DMS79 (cell line): ENCODE results near the gene TRRAP.
"Not testable (repeated sequence)": the region's sequence is repeated elsewhere in the genome, so short reads cannot be mapped to it uniquely, and the experiment has no call there.

ENCODE experiments used
- DNase-seq: peaks from one replicate; lab custom pipeline; 2025; lab: John Stamatoyannopoulos, UW

Gene TRRAP

DNA sequence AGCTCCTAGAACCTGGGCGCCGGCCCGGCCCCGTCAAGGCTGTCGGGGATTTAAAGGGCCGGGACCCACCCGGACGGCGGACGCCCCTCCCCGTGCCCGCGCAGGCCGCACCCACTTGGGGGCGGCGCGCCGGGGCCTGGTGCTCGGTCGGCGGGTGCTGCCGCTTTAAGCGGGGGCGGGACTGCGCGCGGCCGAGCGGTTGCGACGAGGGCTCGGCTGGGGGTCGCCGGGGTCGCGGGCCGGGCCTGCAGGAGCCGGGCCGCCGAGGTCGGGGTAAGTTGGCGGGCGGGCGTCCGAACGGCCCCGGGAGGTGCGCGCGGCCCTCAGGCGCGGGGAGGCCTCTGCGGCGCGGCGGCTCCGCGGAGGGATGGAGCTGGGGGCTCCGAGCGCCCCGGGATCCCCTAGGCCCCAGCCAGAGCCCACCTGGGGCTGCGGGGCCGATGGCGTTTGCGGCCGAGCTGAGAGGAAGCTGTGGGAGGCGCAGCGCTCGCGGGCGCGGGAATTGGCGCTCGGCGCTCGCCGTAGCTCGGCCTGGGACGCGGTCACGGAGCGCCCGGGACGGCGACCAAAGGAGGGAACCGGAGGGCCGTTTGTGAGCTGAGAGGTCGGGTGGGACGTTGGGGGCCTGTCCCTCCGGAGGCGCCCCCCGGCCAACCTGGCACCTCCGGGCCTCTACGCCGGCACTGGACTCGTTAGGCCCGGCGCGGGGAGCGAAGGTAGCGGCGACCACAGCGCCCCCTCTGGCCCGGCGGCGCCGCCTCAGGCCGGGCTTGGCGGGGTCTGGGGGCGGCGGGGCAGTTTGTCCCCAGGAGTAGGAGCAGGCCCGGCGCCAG is at the start of gene TRRAP:
Gene TRRAP, plus strand, starts transcription at position 168 of the 833 bp plus-strand sequence. CDS start 2,619 bp downstream, outside the sequence.
- peak; percentile 16 for DNase-seq

DNA sequence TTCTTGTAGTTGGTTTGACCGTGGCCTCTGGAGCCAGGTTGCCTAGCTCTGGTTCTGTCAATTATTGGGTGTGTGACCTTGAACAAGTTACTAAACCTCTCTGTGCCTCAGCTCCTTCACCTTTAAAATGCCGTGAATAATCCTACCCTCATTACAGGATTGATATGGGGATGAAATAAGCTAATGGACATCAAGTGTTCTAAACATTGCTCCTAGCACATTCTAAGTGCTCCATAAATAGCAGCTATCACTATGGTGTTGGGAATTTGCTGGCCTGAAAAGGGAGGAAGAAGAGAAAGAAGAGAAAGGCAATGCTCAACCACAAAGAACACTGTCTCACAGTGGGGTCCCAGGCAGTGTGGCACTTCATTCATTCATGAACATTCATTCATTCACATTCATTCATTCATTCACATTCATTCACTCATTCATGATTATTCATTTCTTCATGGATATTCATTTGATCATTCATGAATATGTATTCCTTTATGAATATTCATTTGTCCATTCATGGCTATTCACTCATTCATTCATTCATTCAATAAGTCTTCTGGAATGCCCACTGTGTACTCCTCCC is 47.3 kb upstream of the TRRAP start:
- no peak for DNase-seq

GRCh38 chr7:98831641-98832221 is 46.6 kb upstream of the TRRAP start:
- no peak for DNase-seq

DNA sequence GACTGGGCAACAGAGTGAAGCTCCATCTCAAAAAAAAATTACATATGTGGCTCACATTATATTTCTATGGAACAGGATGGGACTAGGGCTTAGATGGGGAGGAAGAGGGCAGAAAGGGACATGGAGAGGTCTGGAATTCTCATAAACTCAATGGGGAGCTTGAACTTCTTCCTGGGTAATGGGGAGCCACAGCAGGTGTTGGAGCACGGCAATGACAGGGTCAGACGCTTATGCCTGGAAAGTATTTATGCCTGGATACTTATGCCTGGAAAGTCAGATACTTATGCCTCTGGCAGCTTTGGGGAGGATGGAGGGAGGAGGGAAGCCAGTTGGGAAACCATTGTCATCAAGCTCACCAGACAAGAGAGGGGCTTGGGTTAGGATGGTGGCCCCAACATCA is 45.3 kb upstream of the TRRAP start:
- no peak for DNase-seq

GRCh38 chr7:98834949-98835348 is 43.4 kb upstream of the TRRAP start:
- no peak for DNase-seq

GRCh38 chr7:98836811-98837629 is 41.3 kb upstream of the TRRAP start:
- DNase-seq = peak; percentile 72

DNA sequence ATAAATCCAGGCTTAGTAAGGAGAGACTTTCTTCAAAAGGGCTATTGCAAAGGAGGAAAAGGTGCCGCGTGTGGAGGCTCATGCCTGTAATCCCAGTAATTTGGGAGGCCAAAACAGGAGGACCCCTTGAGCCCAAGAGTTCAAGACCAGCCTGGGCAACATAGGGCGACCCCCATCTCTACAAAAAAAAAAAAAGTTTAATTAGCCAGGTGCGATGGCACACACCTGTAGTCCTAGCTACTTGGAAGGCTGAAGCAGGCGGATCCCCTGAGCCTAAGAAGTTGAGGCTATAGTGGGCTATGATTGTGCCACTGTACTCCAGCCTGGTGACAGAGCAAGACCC is 40.7 kb upstream of the TRRAP start:
- DNase-seq = no peak

DNA sequence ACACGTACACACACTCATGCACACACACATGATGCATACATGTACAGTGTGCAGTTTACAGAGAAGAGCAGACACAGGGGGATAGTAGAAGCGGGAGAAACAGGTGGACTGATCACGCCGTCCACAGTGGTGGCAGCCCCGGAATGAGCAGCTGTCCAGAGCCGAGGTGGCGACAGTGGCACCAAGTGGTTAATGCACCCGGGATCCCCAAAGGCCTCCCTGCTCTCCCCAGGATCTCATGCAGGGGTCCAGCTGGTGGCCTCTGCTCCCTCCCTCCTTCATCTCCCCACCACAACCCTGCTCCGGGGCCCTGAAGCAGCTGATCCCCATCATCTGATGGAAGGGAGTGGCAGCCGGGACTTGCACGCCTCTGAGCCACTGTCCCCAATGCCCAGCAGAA is 38.2 kb upstream of the TRRAP start:
- DNase-seq = no peak

DNA sequence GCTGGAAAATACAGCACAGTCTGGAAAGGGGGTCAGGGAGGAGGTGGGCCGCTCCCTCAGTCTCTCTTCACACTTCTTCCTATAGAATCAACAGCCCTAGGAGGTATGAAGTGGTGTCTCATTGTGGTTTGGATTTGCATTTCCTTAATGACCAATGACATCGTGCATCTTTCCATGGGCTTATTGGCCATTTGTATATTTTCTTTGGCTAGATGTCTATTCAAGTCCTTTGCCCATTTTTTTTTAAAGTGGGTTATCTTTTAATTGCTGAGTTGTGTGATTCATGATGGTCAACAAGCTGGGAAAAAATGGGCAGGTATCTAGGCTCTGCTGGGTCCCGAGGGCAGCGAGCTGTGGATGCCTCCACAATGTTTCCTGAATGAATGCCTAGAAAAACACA is 37.6 kb upstream of the TRRAP start:
- no peak for DNase-seq

- peak; percentile 38 for DNase-seq
Measured at GRCh38 chr7:98841179-98841997, 36.9 kb upstream of the TRRAP start.

GRCh38 chr7:98842552-98842951 is 35.8 kb upstream of the TRRAP start:
- not testable (repeated sequence) for DNase-seq

DNA sequence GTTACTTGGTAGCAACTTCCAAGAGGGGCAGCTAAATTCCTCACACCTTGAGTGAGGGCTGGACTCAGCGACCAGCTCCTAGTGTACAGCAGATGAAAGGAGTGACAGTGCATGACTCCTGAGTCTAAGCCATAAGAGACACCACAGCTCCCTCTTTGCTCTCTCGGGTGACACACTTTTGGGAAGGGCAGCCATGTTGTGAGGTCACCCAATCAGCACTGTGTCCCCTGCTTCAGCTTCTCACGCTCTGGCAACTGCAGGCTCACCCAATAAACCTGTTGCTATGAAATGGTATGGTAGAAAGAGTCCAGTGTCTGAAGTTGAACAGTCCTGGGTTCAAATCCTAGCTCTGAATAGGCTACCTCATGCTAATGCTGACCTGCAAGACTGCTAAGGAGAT is 29.4 kb upstream of the TRRAP start:
- DNase-seq = no peak

GRCh38 chr7:98852826-98853225 is 25.5 kb upstream of the TRRAP start:
- no peak for DNase-seq

DNA sequence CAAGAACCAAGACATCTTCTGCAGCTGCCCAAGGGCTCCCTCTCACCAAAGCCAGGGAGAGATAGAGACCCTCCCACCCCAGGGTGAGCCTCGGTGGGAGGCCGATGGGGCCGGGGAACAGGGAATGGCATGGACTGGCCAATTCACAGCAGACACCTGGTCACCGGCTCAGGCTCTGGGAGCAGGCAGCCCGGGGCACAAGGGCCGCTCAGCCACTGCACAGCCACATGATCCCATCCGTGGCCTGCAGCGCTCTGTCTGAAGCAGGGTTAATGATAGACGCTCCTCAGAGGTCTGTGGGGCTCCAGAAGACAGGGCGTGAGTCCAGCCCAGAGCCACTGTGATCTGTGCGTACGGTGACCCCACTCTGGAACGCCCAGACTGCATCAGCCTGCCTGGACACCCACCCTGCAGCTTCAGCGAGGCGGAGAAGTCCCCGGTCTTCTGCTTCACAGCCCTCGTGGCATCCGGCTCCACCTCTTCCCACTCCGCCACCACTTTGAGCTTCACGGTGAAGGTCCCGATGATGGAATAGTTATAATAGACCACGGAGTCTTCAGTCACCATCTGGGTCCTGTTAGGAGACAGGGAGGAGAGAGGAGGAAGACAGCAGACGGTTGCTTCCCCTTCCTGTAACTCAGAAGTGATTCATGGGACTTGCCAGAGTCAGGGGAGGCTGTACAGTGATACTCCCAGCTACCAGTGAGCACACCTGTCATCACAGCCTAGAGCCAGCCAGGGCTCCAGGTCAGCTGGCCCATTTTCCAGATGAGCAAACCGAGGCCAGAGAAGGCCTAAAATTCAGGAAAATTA is 22.5 kb upstream of the TRRAP start:
- DNase-seq = no peak

DNA sequence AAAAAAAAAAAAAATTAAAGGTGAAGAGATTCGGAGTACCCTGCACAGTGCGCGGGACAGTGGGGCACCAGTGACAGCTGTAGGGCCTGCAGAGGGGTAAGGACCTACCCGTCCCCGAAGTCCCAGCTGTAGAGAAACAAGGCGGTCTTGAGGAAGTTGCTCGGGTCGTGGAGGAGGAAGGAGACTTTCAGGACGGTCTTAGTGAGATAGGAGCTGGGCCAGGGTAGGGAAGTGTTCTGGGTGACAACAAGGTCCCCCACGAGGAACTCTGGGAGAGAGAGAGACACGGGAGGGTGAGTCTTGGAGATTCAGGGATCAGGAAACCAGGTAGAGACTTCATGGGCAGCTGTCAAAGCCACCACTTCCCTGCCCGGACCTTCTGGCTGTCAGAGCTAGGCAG is 18.3 kb upstream of the TRRAP start:
- DNase-seq = no peak

- no peak for DNase-seq
Measured at GRCh38 chr7:98862203-98862602, 16.1 kb upstream of the TRRAP start.

- DNase-seq = no peak
Measured at GRCh38 chr7:98862716-98863420, 15.5 kb upstream of the TRRAP start.

DNA sequence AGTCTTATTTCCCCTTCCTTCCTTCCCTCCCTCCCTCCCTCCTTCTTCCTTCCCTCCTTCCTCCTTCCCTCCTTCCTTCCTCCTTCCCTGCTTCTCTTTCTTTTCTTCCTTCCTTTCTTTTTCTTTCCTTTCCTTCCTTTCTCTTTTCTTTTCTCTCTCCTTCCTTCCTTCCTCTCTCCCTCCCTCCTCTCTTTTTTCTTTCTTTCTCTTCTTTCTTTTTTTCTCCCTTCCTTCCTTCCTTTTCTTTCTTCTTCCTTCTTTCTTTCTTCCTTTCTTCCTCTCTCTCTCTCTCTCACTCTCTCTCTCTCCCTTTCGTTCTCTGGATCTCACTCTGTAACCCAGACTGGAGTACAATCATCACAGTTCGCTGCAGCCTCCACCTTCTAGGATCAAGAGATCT is 14.7 kb upstream of the TRRAP start:
- DNase-seq = no peak

DNA sequence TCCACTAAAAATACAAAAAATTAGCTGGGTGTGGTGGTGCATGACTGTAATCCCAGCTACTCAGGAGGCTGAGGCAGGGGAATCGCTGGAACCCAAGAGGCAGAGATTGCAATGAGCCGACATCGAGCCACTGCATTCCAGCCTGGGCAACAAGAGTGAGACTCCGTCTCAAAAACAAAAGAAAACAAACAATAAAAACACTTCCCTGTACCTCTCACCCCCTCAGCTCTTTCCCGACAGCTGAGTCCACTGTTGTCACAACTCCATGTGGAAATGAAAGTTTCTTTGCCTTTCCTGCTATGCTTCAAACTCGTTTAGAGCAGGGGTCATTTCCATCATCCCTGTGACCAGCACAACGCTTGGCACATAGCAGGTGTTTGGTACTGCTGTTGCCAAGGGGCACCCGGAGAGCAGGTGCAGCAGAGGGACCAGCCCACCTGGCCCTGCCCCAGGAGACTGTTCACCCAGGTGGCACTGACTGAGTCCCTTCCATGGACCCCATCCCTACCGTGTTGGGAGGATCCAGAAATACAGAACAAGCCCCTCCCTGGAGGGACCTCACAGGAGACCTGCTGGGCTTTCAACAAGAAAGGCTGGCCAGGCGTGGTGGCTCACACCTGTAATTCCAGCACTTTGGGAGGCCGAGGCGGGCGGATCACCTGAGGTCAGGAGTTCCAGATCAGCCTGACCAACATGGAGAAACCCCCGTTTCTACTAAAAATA is 13.4 kb upstream of the TRRAP start:
- no peak for DNase-seq

DNA sequence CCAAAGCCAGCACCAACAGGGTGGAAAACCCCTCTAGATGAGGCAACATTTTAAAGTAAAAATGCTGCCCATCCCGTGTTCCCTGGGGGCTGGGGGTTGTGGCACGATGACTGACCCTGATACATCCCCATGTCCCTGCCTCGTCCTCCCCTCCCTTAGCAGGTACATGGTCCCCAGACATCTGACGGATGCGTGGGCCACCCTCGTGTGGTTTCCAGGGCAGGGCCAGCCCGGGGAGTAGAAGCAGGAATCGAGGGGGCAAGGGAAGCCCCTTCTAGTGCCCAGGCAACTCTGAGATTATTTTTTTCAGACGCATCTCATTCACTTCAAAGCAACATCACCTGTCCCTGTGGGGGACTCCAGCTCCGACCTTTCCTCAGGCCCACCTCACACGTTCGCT is 12.0 kb upstream of the TRRAP start:
- DNase-seq = no peak
